HEK293T (cell line): ENCODE results near the gene FBXW8.
A peak's percentile ranks its signal among the peaks of the same experiment; 100 is the strongest.

Experiments used
- CTCF ChIA-PET: fragments of 350-600 bp; formaldehyde crosslinking; extraction: SDS; loops from one replicate; lab custom pipeline; 2021; ENCODE audit warnings: antibody characterized with exemption, inconsistent platforms; lab: Yijun Ruan, JAX
- POLR2A ChIA-PET: fragments of 350-600 bp; formaldehyde crosslinking; extraction: SDS; loops from one replicate; lab custom pipeline; 2020; ENCODE audit warnings: antibody characterized with exemption, inconsistent platforms; lab: Yijun Ruan, JAX
- DNase-seq: peaks from one replicate; pipeline ENCODE4 v3.0.0; 2012; ENCODE audit warnings: mixed read lengths; ENCODE audit errors: extremely low spot score
- ARNT ChIP-seq: fragments of 450-650 bp; IDR thresholded peaks from 2 replicates; pipeline ENCODE4 v1.6.1; 2017; ENCODE audit warnings: mild to moderate bottlenecking
- BHLHE40 ChIP-seq: fragments of 450-650 bp; IDR thresholded peaks from 2 replicates; pipeline ENCODE4 v1.6.1; 2016; ENCODE audit warnings: mild to moderate bottlenecking, moderate library complexity, borderline replicate concordance
- CTBP1 ChIP-seq: fragments of 450-650 bp; IDR thresholded peaks from 2 replicates; pipeline ENCODE4 v1.6.1; 2016; ENCODE audit warnings: borderline replicate concordance
- ELF4 ChIP-seq: fragments of 450-650 bp; IDR thresholded peaks from 2 replicates; pipeline ENCODE4 v1.6.1; 2017; ENCODE audit warnings: antibody characterized with exemption
- FOXA1 ChIP-seq: fragments of 450-650 bp; IDR thresholded peaks from 2 replicates; pipeline ENCODE4 v1.6.1; 2016; ENCODE audit warnings: mild to moderate bottlenecking
- FOXK2 ChIP-seq: fragments of 450-650 bp; IDR thresholded peaks from 2 replicates; pipeline ENCODE4 v1.6.1; 2016; ENCODE audit warnings: mild to moderate bottlenecking
- FOXM1 ChIP-seq: fragments of 450-650 bp; IDR thresholded peaks from 2 replicates; pipeline ENCODE4 v1.6.1; 2017; ENCODE audit warnings: mild to moderate bottlenecking, borderline replicate concordance
- HDGF ChIP-seq: fragments of 450-650 bp; IDR thresholded peaks from 2 replicates; pipeline ENCODE4 v1.6.1; 2017; ENCODE audit warnings: antibody characterized with exemption, borderline replicate concordance
- L3MBTL2 ChIP-seq: fragments of 450-650 bp; conservative IDR thresholded peaks from 2 replicates; pipeline ENCODE4 v1.6.1; 2016; ENCODE audit warnings: mild to moderate bottlenecking
- LEF1 ChIP-seq: fragments of 450-650 bp; IDR thresholded peaks from 2 replicates; pipeline ENCODE4 v1.6.1; 2017; ENCODE audit warnings: mild to moderate bottlenecking, borderline replicate concordance
- NFRKB ChIP-seq: fragments of 450-650 bp; IDR thresholded peaks from 2 replicates; pipeline ENCODE4 v1.6.1; 2016; ENCODE audit warnings: mild to moderate bottlenecking, moderate library complexity
- PKNOX1 ChIP-seq: fragments of 450-650 bp; IDR thresholded peaks from 2 replicates; pipeline ENCODE4 v1.6.1; 2016
- SP1 ChIP-seq: fragments of 450-650 bp; IDR thresholded peaks from 2 replicates; pipeline ENCODE4 v1.6.1; 2017
- SUZ12 ChIP-seq: fragments of 450-650 bp; IDR thresholded peaks from 2 replicates; pipeline ENCODE4 v1.6.1; 2016; ENCODE audit warnings: mild to moderate bottlenecking
- TARDBP ChIP-seq: fragments of 450-650 bp; IDR thresholded peaks from 2 replicates; pipeline ENCODE4 v1.6.1; 2016
- ZNF384 ChIP-seq: fragments of 450-650 bp; IDR thresholded peaks from 2 replicates; pipeline ENCODE4 v1.6.1; 2016

Gene FBXW8

GRCh38 chr12:116954710-116955381 is 44.1 kb downstream of the FBXW8 start:
- DNase-seq = no peak
- TF ChIP-seq ARNT = no peak
- no peak for TF ChIP-seq ZNF384
- no peak for TF ChIP-seq HDGF
- TF ChIP-seq TARDBP = no peak
- TF ChIP-seq FOXM1 = no peak
- no peak for TF ChIP-seq FOXA1
- no peak for TF ChIP-seq L3MBTL2
- TF ChIP-seq PKNOX1 = no peak
- no peak for TF ChIP-seq SUZ12
- TF ChIP-seq BHLHE40 = no peak
- no peak for TF ChIP-seq SP1
- no peak for TF ChIP-seq LEF1
- TF ChIP-seq CTBP1 = no peak
- no peak for TF ChIP-seq FOXK2
- TF ChIP-seq ELF4 = no peak
- TF ChIP-seq NFRKB = no peak
- ChIA-PET POLR2A (no interaction called here), CTCF (no interaction called here)

- POLR2A ChIA-PET = no interaction called here
- TF ChIP-seq TARDBP (no peak), HDGF (no peak)
- CTCF ChIA-PET = no interaction called here
- no peak for DNase-seq
Measured at GRCh38 chr12:116955382-116956021, 44.8 kb downstream of the FBXW8 start.

GRCh38 chr12:116958402-116959197 is 47.9 kb downstream of the FBXW8 start:
- peak; percentile 25 for DNase-seq
- no peak for TF ChIP-seq L3MBTL2
- TF ChIP-seq HDGF = no peak
- TF ChIP-seq FOXK2 = no peak
- TF ChIP-seq SUZ12 = no peak
- TF ChIP-seq ELF4 = no peak
- no peak for TF ChIP-seq SP1
- no peak for TF ChIP-seq BHLHE40
- no peak for TF ChIP-seq LEF1
- no peak for TF ChIP-seq ARNT
- TF ChIP-seq PKNOX1 = no peak
- TF ChIP-seq FOXA1 = no peak
- TF ChIP-seq NFRKB = no peak
- TF ChIP-seq ZNF384 = no peak
- TF ChIP-seq FOXM1 = no peak
- no peak; the same call in 1 of the 2 replicates for TF ChIP-seq CTBP1
- TF ChIP-seq TARDBP = no peak
- ChIA-PET CTCF (no interaction called here), POLR2A (no interaction called here)

GRCh38 chr12:116959198-116959460 is 48.4 kb downstream of the FBXW8 start:
- DNase-seq = no peak
- no peak for TF ChIP-seq NFRKB
- TF ChIP-seq FOXM1 = no peak
- TF ChIP-seq BHLHE40 = no peak
- TF ChIP-seq SP1 = no peak
- TF ChIP-seq FOXA1 = no peak
- ChIA-PET CTCF (interaction anchor here (0.6 kb wide), 1 partner anchor 14 kb away, joined by 3 read pairs; no protein-coding TSS in a partner anchor), POLR2A (no interaction called here)

GRCh38 chr12:116959845-116960514 is 49.2 kb downstream of the FBXW8 start:
- no peak for TF ChIP-seq L3MBTL2
- TF ChIP-seq TARDBP = no peak
- no peak for TF ChIP-seq CTBP1
- TF ChIP-seq SUZ12 = no peak
- no peak for TF ChIP-seq SP1
- TF ChIP-seq ZNF384 = no peak
- TF ChIP-seq LEF1 = no peak
- TF ChIP-seq BHLHE40 = no peak
- no peak for TF ChIP-seq FOXA1
- no peak for TF ChIP-seq FOXM1
- TF ChIP-seq ARNT = no peak
- TF ChIP-seq ELF4 = no peak
- TF ChIP-seq PKNOX1 = no peak
- no peak for TF ChIP-seq FOXK2
- no peak for TF ChIP-seq NFRKB
- TF ChIP-seq HDGF = no peak
- ChIA-PET POLR2A (no interaction called here), CTCF (interaction anchor here (0.6 kb wide), 1 partner anchor 13 kb away, joined by 3 read pairs; no protein-coding TSS in a partner anchor)
- no peak for DNase-seq

- POLR2A ChIA-PET = no interaction called here
- CTCF ChIA-PET = no interaction called here
- no peak for TF ChIP-seq FOXM1
- TF ChIP-seq LEF1 = no peak
- no peak for TF ChIP-seq FOXA1
- no peak for TF ChIP-seq NFRKB
- no peak for TF ChIP-seq L3MBTL2
- no peak for TF ChIP-seq ARNT
- no peak for TF ChIP-seq PKNOX1
- no peak for TF ChIP-seq BHLHE40
- TF ChIP-seq ELF4 = no peak
- no peak for TF ChIP-seq CTBP1
- no peak for TF ChIP-seq ZNF384
- TF ChIP-seq SP1 = no peak
- TF ChIP-seq HDGF = no peak
- no peak for TF ChIP-seq SUZ12
- no peak for TF ChIP-seq TARDBP
- TF ChIP-seq FOXK2 = no peak
- no peak for DNase-seq
Measured at GRCh38 chr12:116962197-116962596, 51.4 kb downstream of the FBXW8 start.
